Esophagus squamous epithelium (tissue), 4 donors: ENCODE results near the gene DAPK2.

Experiments used
- POLR2A ChIP-seq, 4 donors: fragments of 450-650 bp; IDR thresholded peaks; one replicate each; pipeline ENCODE4 v1.6.1; 2017; ENCODE audit warnings: antibody characterized with exemption in 4 of 4, mild to moderate bottlenecking in 4 of 4, moderate library complexity in 3 of 4
- TF ChIP-seq, protein P1 (sequence below), 6 experiments: fragments of 450-650 bp in 4 of 6; fragments of 200-600 bp in 2 of 6; sonication (generic) in 2 of 6; IDR thresholded peaks; one replicate each; pipeline ENCODE4 v1.5.1; 2016 to 2019; ENCODE audit warnings: antibody characterized with exemption in 6 of 6, mild to moderate bottlenecking in 4 of 6, moderate library complexity in 4 of 6

DNA sequence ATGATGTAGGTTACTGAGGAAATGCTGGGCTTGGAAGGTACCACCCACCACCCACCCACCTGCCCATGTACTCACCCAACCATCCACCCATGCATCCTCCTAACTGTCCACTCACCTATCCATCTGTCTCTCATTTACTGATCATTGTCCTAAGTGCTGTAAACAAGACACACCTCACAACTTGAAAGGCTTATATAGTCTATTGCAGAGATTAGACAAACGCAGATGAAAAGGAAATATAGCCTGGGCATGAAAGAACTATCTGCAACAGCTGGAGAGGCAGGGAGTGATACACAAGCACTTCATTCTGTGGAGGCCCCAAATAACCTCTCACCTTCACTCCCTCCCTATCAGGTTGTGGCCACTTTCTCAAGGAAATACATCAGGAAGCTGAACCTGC is 54.0 kb downstream of the DAPK2 start:
- no peak for TF ChIP-seq POLR2A (IDR thresholded peaks at IDR 0.05)
- TF ChIP-seq, protein P1, sequence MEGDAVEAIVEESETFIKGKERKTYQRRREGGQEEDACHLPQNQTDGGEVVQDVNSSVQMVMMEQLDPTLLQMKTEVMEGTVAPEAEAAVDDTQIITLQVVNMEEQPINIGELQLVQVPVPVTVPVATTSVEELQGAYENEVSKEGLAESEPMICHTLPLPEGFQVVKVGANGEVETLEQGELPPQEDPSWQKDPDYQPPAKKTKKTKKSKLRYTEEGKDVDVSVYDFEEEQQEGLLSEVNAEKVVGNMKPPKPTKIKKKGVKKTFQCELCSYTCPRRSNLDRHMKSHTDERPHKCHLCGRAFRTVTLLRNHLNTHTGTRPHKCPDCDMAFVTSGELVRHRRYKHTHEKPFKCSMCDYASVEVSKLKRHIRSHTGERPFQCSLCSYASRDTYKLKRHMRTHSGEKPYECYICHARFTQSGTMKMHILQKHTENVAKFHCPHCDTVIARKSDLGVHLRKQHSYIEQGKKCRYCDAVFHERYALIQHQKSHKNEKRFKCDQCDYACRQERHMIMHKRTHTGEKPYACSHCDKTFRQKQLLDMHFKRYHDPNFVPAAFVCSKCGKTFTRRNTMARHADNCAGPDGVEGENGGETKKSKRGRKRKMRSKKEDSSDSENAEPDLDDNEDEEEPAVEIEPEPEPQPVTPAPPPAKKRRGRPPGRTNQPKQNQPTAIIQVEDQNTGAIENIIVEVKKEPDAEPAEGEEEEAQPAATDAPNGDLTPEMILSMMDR (IDR thresholded peaks at IDR 0.05), result no peak
